ENCODE measurements around the gene PI16. TPM values are rescaled to one million over a fixed set of nuclear protein-coding genes. Genes with fewer than 3 reads are reported as not detected.
"Not testable (repeated sequence)": the region's sequence is repeated elsewhere in the genome, so short reads cannot be mapped to it uniquely, and the experiment has no call there.

PI16 gene
- total and polyA plus RNA-seq, 2 donors, result 67.1 to 107 TPM

GRCh38 chr6:36937896-36938295 is 16.6 kb upstream of the PI16 start:
- Histone ChIP-seq H3K36me3 (ENCODE audit: insufficient read depth) (no peaks in the 10 kb centered on the region), H3K4me3 (ENCODE audit: low read depth, low read length) (no peak overlapping the region), H3K27ac (ENCODE audit: low read depth) (no peak overlapping the region), H3K4me1 (ENCODE audit: insufficient read depth) (no peaks in the 10 kb centered on the region)
- WGBS, result 97% methylated on average over 6 of the region's 6 CpGs
- DNase-seq (ENCODE audit: extremely low spot score), result no peak

- no peak overlapping the region for H3K27ac ChIP-seq (ENCODE audit: low read depth)
- no peak for DNase-seq (ENCODE audit: extremely low spot score)
- H3K36me3 ChIP-seq (ENCODE audit: insufficient read depth), result no peaks in the 10 kb centered on the region
- H3K4me3 ChIP-seq (ENCODE audit: low read depth, low read length), result no peak overlapping the region
- no peaks in the 10 kb centered on the region for H3K4me1 ChIP-seq (ENCODE audit: insufficient read depth)
- 82% methylated on average over 4 of the region's 4 CpGs for WGBS
Observed at GRCh38 chr6:36938536-36938935, 16.0 kb upstream of the PI16 start.

- not testable (repeated sequence) for H3K36me3 ChIP-seq (ENCODE audit: insufficient read depth); DNase-seq (ENCODE audit: extremely low spot score); H3K27ac ChIP-seq (ENCODE audit: low read depth); H3K4me3 ChIP-seq (ENCODE audit: low read depth, low read length); H3K4me1 ChIP-seq (ENCODE audit: insufficient read depth)
- 91% methylated on average over 5 of the region's 5 CpGs for WGBS
Observed at GRCh38 chr6:36939005-36939404, 15.5 kb upstream of the PI16 start.

GRCh38 chr6:36940027-36940426 is 14.5 kb upstream of the PI16 start:
- H3K4me1 ChIP-seq (ENCODE audit: insufficient read depth), result no peaks in the 10 kb centered on the region
- no peak overlapping the region for H3K4me3 ChIP-seq (ENCODE audit: low read depth, low read length)
- DNase-seq (ENCODE audit: extremely low spot score), result no peak
- no peak overlapping the region for H3K27ac ChIP-seq (ENCODE audit: low read depth)
- WGBS, result 88% methylated on average over 10 of the region's 10 CpGs
- H3K36me3 ChIP-seq (ENCODE audit: insufficient read depth), result no peaks in the 10 kb centered on the region

GRCh38 chr6:36941561-36941960 is 13.0 kb upstream of the PI16 start:
- not testable (repeated sequence) for H3K27ac ChIP-seq (ENCODE audit: low read depth); H3K4me1 ChIP-seq (ENCODE audit: insufficient read depth); H3K36me3 ChIP-seq (ENCODE audit: insufficient read depth); H3K4me3 ChIP-seq (ENCODE audit: low read depth, low read length); DNase-seq (ENCODE audit: extremely low spot score)
- WGBS, result 93% methylated on average over 31 of the region's 40 CpGs

GRCh38 chr6:36942329-36942728 is 12.2 kb upstream of the PI16 start:
- not testable (repeated sequence) for H3K4me3 ChIP-seq (ENCODE audit: low read depth, low read length); H3K4me1 ChIP-seq (ENCODE audit: insufficient read depth); DNase-seq (ENCODE audit: extremely low spot score); H3K36me3 ChIP-seq (ENCODE audit: insufficient read depth); H3K27ac ChIP-seq (ENCODE audit: low read depth)
- WGBS, result 78% methylated on average over 1 of the region's 2 CpGs

- WGBS, result 75% methylated on average over 5 of the region's 5 CpGs
- H3K36me3 ChIP-seq (ENCODE audit: insufficient read depth), result no peaks in the 10 kb centered on the region
- no peak overlapping the region for H3K27ac ChIP-seq (ENCODE audit: low read depth)
- no peak for DNase-seq (ENCODE audit: extremely low spot score)
- no peaks in the 10 kb centered on the region for H3K4me1 ChIP-seq (ENCODE audit: insufficient read depth)
- no peak overlapping the region for H3K4me3 ChIP-seq (ENCODE audit: low read depth, low read length)
Observed at GRCh38 chr6:36944650-36945049, 9.9 kb upstream of the PI16 start.

GRCh38 chr6:36945301-36945700 is 9.2 kb upstream of the PI16 start:
- Histone ChIP-seq H3K36me3 (ENCODE audit: insufficient read depth) (no peaks in the 10 kb centered on the region), H3K4me1 (ENCODE audit: insufficient read depth) (no peaks in the 10 kb centered on the region), H3K4me3 (ENCODE audit: low read depth, low read length) (no peak overlapping the region), H3K27ac (ENCODE audit: low read depth) (no peak overlapping the region)
- WGBS, result 85% methylated on average over 4 of the region's 4 CpGs
- DNase-seq (ENCODE audit: extremely low spot score), result no peak

- no peak for DNase-seq (ENCODE audit: extremely low spot score)
- no peaks in the 10 kb centered on the region for H3K36me3 ChIP-seq (ENCODE audit: insufficient read depth)
- H3K27ac ChIP-seq (ENCODE audit: low read depth), result no peak overlapping the region
- no peaks in the 10 kb centered on the region for H3K4me1 ChIP-seq (ENCODE audit: insufficient read depth)
- no peak overlapping the region for H3K4me3 ChIP-seq (ENCODE audit: low read depth, low read length)
- 88% methylated on average over 4 of the region's 4 CpGs for WGBS
Observed at GRCh38 chr6:36946526-36946925, 8.0 kb upstream of the PI16 start.

GRCh38 chr6:36947570-36948351 is 6.8 kb upstream of the PI16 start:
- DNase-seq (ENCODE audit: extremely low spot score), result no peak
- H3K4me3 ChIP-seq (ENCODE audit: low read depth, low read length), result no peak overlapping the region
- no peaks in the 10 kb centered on the region for H3K4me1 ChIP-seq (ENCODE audit: insufficient read depth)
- no peaks in the 10 kb centered on the region for H3K36me3 ChIP-seq (ENCODE audit: insufficient read depth)
- WGBS, result 71% methylated on average over 12 of the region's 12 CpGs
- no peak overlapping the region for H3K27ac ChIP-seq (ENCODE audit: low read depth)

GRCh38 chr6:36949076-36949475 is 5.5 kb upstream of the PI16 start:
- not testable (repeated sequence) for H3K4me1 ChIP-seq (ENCODE audit: insufficient read depth); H3K4me3 ChIP-seq (ENCODE audit: low read depth, low read length); H3K27ac ChIP-seq (ENCODE audit: low read depth); H3K36me3 ChIP-seq (ENCODE audit: insufficient read depth); DNase-seq (ENCODE audit: extremely low spot score)
- WGBS, result 91% methylated on average over 9 of the region's 9 CpGs

- Histone ChIP-seq H3K4me1 (ENCODE audit: insufficient read depth) (no peaks in the 10 kb centered on the region), H3K36me3 (ENCODE audit: insufficient read depth) (no peaks in the 10 kb centered on the region), H3K27ac (ENCODE audit: low read depth) (no peak overlapping the region), H3K4me3 (ENCODE audit: low read depth, low read length) (no peak overlapping the region)
- 89% methylated on average over 3 of the region's 3 CpGs for WGBS
- no peak for DNase-seq (ENCODE audit: extremely low spot score)
Observed at GRCh38 chr6:36949636-36950035, 4.9 kb upstream of the PI16 start.

- DNase-seq (ENCODE audit: extremely low spot score), result no peak
- WGBS, result 96% methylated on average over 1 of the region's 1 CpG
- no peaks in the 10 kb centered on the region for H3K36me3 ChIP-seq (ENCODE audit: insufficient read depth)
- H3K4me1 ChIP-seq (ENCODE audit: insufficient read depth), result no peaks in the 10 kb centered on the region
- no peak overlapping the region for H3K4me3 ChIP-seq (ENCODE audit: low read depth, low read length)
- H3K27ac ChIP-seq (ENCODE audit: low read depth), result no peak overlapping the region
Observed at GRCh38 chr6:36953931-36954261, 642 bp upstream of the PI16 start.

GRCh38 chr6:36955136-36955535 is 598 bp downstream of the PI16 start:
- Histone ChIP-seq H3K27ac (ENCODE audit: low read depth) (no peak overlapping the region), H3K4me1 (ENCODE audit: insufficient read depth) (no peaks in the 10 kb centered on the region), H3K36me3 (ENCODE audit: insufficient read depth) (no peaks in the 10 kb centered on the region), H3K4me3 (ENCODE audit: low read depth, low read length) (no peak overlapping the region)
- 56% methylated on average over 6 of the region's 6 CpGs for whole genome bisulfite sequencing
- no peak for DNase-seq (ENCODE audit: extremely low spot score)

Measured in urinary bladder (tissue), 4 donors.